ENCODE results near the gene RASSF8.

Gene RASSF8

GRCh38 chr12:25934456-25934855 is 24.0 kb upstream of the RASSF8 start:
- no peak for TF ChIP-seq CTCF (conservative IDR thresholded peaks at IDR 0.05; ENCODE audit: low read length)
- H3K4me3 ChIP-seq (ENCODE audit: low read length) = no peak overlapping the region
- DNase-seq (ENCODE audit: low read depth) = no peak

- H3K4me3 ChIP-seq (ENCODE audit: low read length) = no peak overlapping the region
- TF ChIP-seq CTCF (conservative IDR thresholded peaks at IDR 0.05; ENCODE audit: low read length) = no peak
- DNase-seq (ENCODE audit: low read depth) = peak; percentile 50
Observed at GRCh38 chr12:25935355-25936144, 22.9 kb upstream of the RASSF8 start.

- TF ChIP-seq CTCF (conservative IDR thresholded peaks at IDR 0.05; ENCODE audit: low read length) = no peak
- DNase-seq (ENCODE audit: low read depth) = no peak
- H3K4me3 ChIP-seq (ENCODE audit: low read length) = no peak overlapping the region
Observed at GRCh38 chr12:25937096-25937495, 21.4 kb upstream of the RASSF8 start.

GRCh38 chr12:25938581-25938980 is 19.9 kb upstream of the RASSF8 start:
- no peak overlapping the region for H3K4me3 ChIP-seq (ENCODE audit: low read length)
- no peak for TF ChIP-seq CTCF (conservative IDR thresholded peaks at IDR 0.05; ENCODE audit: low read length)
- DNase-seq (ENCODE audit: low read depth) = no peak

GRCh38 chr12:25939606-25940005 is 18.9 kb upstream of the RASSF8 start:
- TF ChIP-seq CTCF (conservative IDR thresholded peaks at IDR 0.05; ENCODE audit: low read length) = no peak
- no peak overlapping the region for H3K4me3 ChIP-seq (ENCODE audit: low read length)
- DNase-seq (ENCODE audit: low read depth) = no peak

- TF ChIP-seq CTCF (conservative IDR thresholded peaks at IDR 0.05; ENCODE audit: low read length) = no peak
- no peak for DNase-seq (ENCODE audit: low read depth)
- H3K4me3 ChIP-seq (ENCODE audit: low read length) = no peak overlapping the region
Observed at GRCh38 chr12:25940886-25941285, 17.6 kb upstream of the RASSF8 start.

- TF ChIP-seq CTCF (conservative IDR thresholded peaks at IDR 0.05; ENCODE audit: low read length) = no peak
- peak; percentile 40 for DNase-seq (ENCODE audit: low read depth)
- H3K4me3 ChIP-seq (ENCODE audit: low read length) = no peak overlapping the region
Observed at GRCh38 chr12:25942709-25943108, 15.8 kb upstream of the RASSF8 start.
